Motor neuron (in vitro differentiated cells): ENCODE measurements around the gene EYA2. TPM values are rescaled to one million over a fixed set of nuclear protein-coding genes. Genes with fewer than 3 reads are reported as not detected.

Experiments
- ATAC-seq, 8 experiments: fragments of 200-7000 bp; cut with Tn5 transposase; replicated peaks in 6 of 8; 2 replicates each; pipeline ENCODE4 v1.8.0; 2021; ENCODE audit warnings: mild to moderate bottlenecking in 8 of 8, moderate library complexity in 8 of 8
- H3K27ac ChIP-seq, 2 donors: fragments of 250-450 bp; sonication (Bioruptor Pico); 2 replicates each; pipeline ENCODE4 v1.9.0; 2021; ENCODE audit warnings: antibody characterized with exemption in 2 of 2, mild to moderate bottlenecking in 2 of 2, moderate library complexity in 1 of 2
- H3K4me1 ChIP-seq, 2 donors: fragments of 250-450 bp; sonication (Bioruptor Pico); replicated peaks in 1 of 2; 2 replicates each; pipeline ENCODE4 v1.6.1; 2021; ENCODE audit warnings: antibody characterized with exemption in 2 of 2, mild to moderate bottlenecking in 2 of 2, moderate library complexity in 1 of 2
- H3K4me3 ChIP-seq, 5 donors: fragments of 250-450 bp; sonication (Bioruptor Pico); 2 replicates each; pipeline ENCODE4 v1.9.0; 2021; ENCODE audit warnings: antibody characterized with exemption in 5 of 5, mild to moderate bottlenecking in 5 of 5, moderate library complexity in 4 of 5
- WGBS, 10 experiments: fragments of 450-650 bp; shearing (Covaris generic); methylation state at CpG; one replicate each; pipeline ENCODE4 v1.0.0; 2022; 5-methylcytosine and 5-hydroxymethylcytosine counted together
- in situ Hi-C, 9 experiments: fragments of 400-800 bp; cut with MboI; loops; one replicate each; pipeline ENCODE4 v1.15.0; 2021; ENCODE audit warnings: low sequenced_read_pairs in 9 of 9, low pct_unique_long_range_greater_than_20kb in 2 of 9; ENCODE audit not compliant: unreplicated experiment in 9 of 9
- total RNA-seq, 8 experiments: library from RNA; unstranded; fragments of 300-600 nt; gene quantifications; 2 replicates each; pipeline versions ENCODE4 v1.2.3 to v1.2.4, GENCODE V29; 2022

Gene EYA2
- total RNA-seq, 8 experiments from 2014 or later, result 0.18 to 7.5 (median 1.9) TPM; not detected in 1

GRCh38 chr20:47189060-47189459 lies 294.4 kb downstream of the EYA2 start:
- no peak for ATAC-seq
- 6 to 86% (median 73%) methylated on average over 2 to 8 of the region's 11 CpGs; no CpG with 5 or more reads in 3 of the 10 experiments for WGBS, 10 experiments

GRCh38 chr20:47191074-47191673 lies 296.5 kb downstream of the EYA2 start:
- in situ Hi-C loops, result loop anchor here in 2 of 9 experiments (25.0 kb wide), 1 partner anchor 196 kb away; no protein-coding TSS in a partner anchor
- 78 to 100% (median 100%) methylated on average over 1 of the region's 1 CpG; no CpG with 5 or more reads in 1 of the 10 experiments for WGBS, 10 experiments
- no peak for ATAC-seq
- Histone ChIP-seq H3K4me1 (no peaks in the 10 kb centered on the region), H3K4me3 (no peak overlapping the region), H3K27ac (no peak overlapping the region)

More at GRCh38 chr20:47189060-47189459, 294.4 kb downstream of the EYA2 start:
- in situ Hi-C loops, result loop anchor here in 2 of 9 experiments (25.0 kb wide), 1 partner anchor 198 kb away; no protein-coding TSS in a partner anchor
- Histone ChIP-seq H3K4me3 (no peak overlapping the region), H3K27ac (no peak overlapping the region), H3K4me1 (peaks cover 0 to 2% of the 10 kb centered on the region in 2 donors)

- WGBS, 10 experiments, result 50 to 90% (median 73%) methylated on average over 2 to 3 of the region's 3 CpGs
- in situ Hi-C loops, result loop anchor here in 2 of 9 experiments (25.0 kb wide), 1 partner anchor 195 kb away; no protein-coding TSS in a partner anchor
Observed at GRCh38 chr20:47191956-47192355, 297.3 kb downstream of the EYA2 start.

GRCh38 chr20:47195573-47195972 lies 300.9 kb downstream of the EYA2 start:
- Histone ChIP-seq H3K4me3 (no peak overlapping the region), H3K27ac (no peak overlapping the region), H3K4me1 (no peaks in the 10 kb centered on the region)
- WGBS, 10 experiments, result 60 to 100% (median 83%) methylated on average over 1 to 6 of the region's 9 CpGs; no CpG with 5 or more reads in 2 of the 10 experiments
- no peak for ATAC-seq
- in situ Hi-C loops, result loop anchor here in 2 of 9 experiments (25.0 kb wide), 1 partner anchor 192 kb away; no protein-coding TSS in a partner anchor

More at GRCh38 chr20:47191956-47192355, 297.3 kb downstream of the EYA2 start:
- Histone ChIP-seq H3K4me1 (no peaks in the 10 kb centered on the region), H3K27ac (no peak overlapping the region), H3K4me3 (no peak overlapping the region)
- no peak for ATAC-seq

- ATAC-seq, result peak; percentile 56 to 84 (median 75)
- Histone ChIP-seq H3K4me3 (no peak overlapping the region), H3K4me1 (no peaks in the 10 kb centered on the region), H3K27ac (no peak overlapping the region)
- WGBS, 10 experiments, result 28 to 77% (median 56%) methylated on average over 4 to 13 of the region's 34 CpGs; no CpG with 5 or more reads in 1 of the 10 experiments
- in situ Hi-C loops, result loop anchor here in 2 of 9 experiments (25.0 kb wide), 1 partner anchor 191 kb away; no protein-coding TSS in a partner anchor
Observed at GRCh38 chr20:47196091-47197081, 301.7 kb downstream of the EYA2 start.

GRCh38 chr20:47198254-47198671 lies 303.6 kb downstream of the EYA2 start:
- ATAC-seq, result no peak
- Histone ChIP-seq H3K27ac (no peak overlapping the region), H3K4me1 (no peaks in the 10 kb centered on the region), H3K4me3 (no peak overlapping the region)
- 87 to 100% (median 96%) methylated on average over 1 to 3 of the region's 3 CpGs; no CpG with 5 or more reads in 6 of the 10 experiments for WGBS, 10 experiments
- in situ Hi-C loops, result loop anchor here in 2 of 9 experiments (25.0 kb wide), 1 partner anchor 189 kb away; no protein-coding TSS in a partner anchor

- H3K27ac ChIP-seq, result no peak overlapping the region
- in situ Hi-C loops, result loop anchor here in 2 of 9 experiments (25.0 kb wide), 1 partner anchor 188 kb away; no protein-coding TSS in a partner anchor
- 78 to 100% (median 99%) methylated on average over 1 to 13 of the region's 14 CpGs; no CpG with 5 or more reads in 1 of the 10 experiments for WGBS, 10 experiments
- no peak overlapping the region for H3K4me3 ChIP-seq
- ATAC-seq, result no peak
- H3K4me1 ChIP-seq, result no peaks in the 10 kb centered on the region
Observed at GRCh38 chr20:47198996-47199552, 304.4 kb downstream of the EYA2 start.

GRCh38 chr20:47201074-47201730 lies 306.6 kb downstream of the EYA2 start:
- H3K4me1 ChIP-seq, result no peaks in the 10 kb centered on the region
- peak in 3 of 8 experiments; percentile 56 to 67 (median 67) for ATAC-seq
- WGBS, 10 experiments, result 45 to 100% (median 80%) methylated on average over 1 to 6 of the region's 9 CpGs; no CpG with 5 or more reads in 3 of the 10 experiments
- no peak overlapping the region for H3K4me3 ChIP-seq
- no peak overlapping the region for H3K27ac ChIP-seq
- in situ Hi-C loops, result loop anchor here in 1 of 9 experiments (10.0 kb wide), 1 partner anchor 184 kb away; no protein-coding TSS in a partner anchor

- H3K27ac ChIP-seq, result no peak overlapping the region
- 73 to 100% (median 92%) methylated on average over 1 to 8 of the region's 10 CpGs; no CpG with 5 or more reads in 1 of the 10 experiments for WGBS, 10 experiments
- no peak for ATAC-seq
- H3K4me1 ChIP-seq, result peaks cover 3 to 5% of the 10 kb centered on the region in 2 donors
- H3K4me3 ChIP-seq, result no peak overlapping the region
- in situ Hi-C loops, result loop anchor here in 1 of 9 experiments (10.0 kb wide), 1 partner anchor 182 kb away; no protein-coding TSS in a partner anchor
Observed at GRCh38 chr20:47202733-47203667, 308.4 kb downstream of the EYA2 start.

GRCh38 chr20:47204008-47204849 lies 309.6 kb downstream of the EYA2 start:
- no peak for ATAC-seq
- in situ Hi-C loops, result loop anchor here in 1 of 9 experiments (10.0 kb wide), 1 partner anchor 181 kb away; no protein-coding TSS in a partner anchor
- WGBS, 10 experiments, result 29 to 100% (median 85%) methylated on average over 1 to 8 of the region's 12 CpGs; no CpG with 5 or more reads in 2 of the 10 experiments
- peaks cover 3 to 5% of the 10 kb centered on the region in 2 donors for H3K4me1 ChIP-seq
- H3K27ac ChIP-seq, result no peak overlapping the region
- no peak overlapping the region for H3K4me3 ChIP-seq
